Fibroblast of villous mesenchyme (primary cell): ENCODE measurements around the gene SORCS3. TPM values are rescaled to one million over a fixed set of nuclear protein-coding genes. Genes with fewer than 3 reads are reported as not detected.

Experiments
- DNase-seq: peaks from one replicate; pipeline ENCODE4 v3.0.0-alpha.2; 2010; ENCODE audit warnings: low read depth
- H3K4me3 ChIP-seq: 2 replicates; pipeline ENCODE4 v1.5.1; 2011; ENCODE audit warnings: low read depth, mild to moderate bottlenecking, low read length
- total RNA-seq: library from RNA; depleted of rRNA; stranded (reverse); fragments of >200 nt; gene quantifications from 2 replicates; pipeline ENCODE4 v1.2.3, GENCODE V29; 2012
- TF ChIP-seq, protein P1 (sequence below): IDR thresholded peaks from 2 replicates; pipeline ENCODE4 v1.5.1; 2012; ENCODE audit warnings: low read depth, mild to moderate bottlenecking, low read length; ENCODE audit not compliant: insufficient read depth

SORCS3 gene
- total RNA-seq, 1 donor, result not detected

DNA sequence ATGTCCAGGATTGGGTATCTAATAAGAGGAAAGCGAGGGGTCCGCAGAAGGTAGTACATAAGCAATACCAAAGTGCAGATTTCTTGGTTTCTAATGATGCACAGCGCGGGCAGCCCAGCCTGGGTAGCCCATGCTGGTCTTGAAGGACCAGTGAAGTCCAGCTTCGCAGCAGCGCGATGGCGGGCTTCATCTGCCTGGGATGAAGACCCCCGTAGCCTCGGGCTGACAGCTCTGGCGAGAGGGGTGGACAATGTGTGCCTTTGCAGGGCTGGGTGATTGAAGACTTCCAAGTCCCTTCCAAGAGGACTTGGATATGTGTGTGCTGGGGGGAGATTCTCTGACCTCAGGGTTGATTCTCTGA is 2.2 kb downstream of the SORCS3 start:
- DNase-seq, result no peak
- no peak overlapping the region for H3K4me3 ChIP-seq
- TF ChIP-seq, protein P1, sequence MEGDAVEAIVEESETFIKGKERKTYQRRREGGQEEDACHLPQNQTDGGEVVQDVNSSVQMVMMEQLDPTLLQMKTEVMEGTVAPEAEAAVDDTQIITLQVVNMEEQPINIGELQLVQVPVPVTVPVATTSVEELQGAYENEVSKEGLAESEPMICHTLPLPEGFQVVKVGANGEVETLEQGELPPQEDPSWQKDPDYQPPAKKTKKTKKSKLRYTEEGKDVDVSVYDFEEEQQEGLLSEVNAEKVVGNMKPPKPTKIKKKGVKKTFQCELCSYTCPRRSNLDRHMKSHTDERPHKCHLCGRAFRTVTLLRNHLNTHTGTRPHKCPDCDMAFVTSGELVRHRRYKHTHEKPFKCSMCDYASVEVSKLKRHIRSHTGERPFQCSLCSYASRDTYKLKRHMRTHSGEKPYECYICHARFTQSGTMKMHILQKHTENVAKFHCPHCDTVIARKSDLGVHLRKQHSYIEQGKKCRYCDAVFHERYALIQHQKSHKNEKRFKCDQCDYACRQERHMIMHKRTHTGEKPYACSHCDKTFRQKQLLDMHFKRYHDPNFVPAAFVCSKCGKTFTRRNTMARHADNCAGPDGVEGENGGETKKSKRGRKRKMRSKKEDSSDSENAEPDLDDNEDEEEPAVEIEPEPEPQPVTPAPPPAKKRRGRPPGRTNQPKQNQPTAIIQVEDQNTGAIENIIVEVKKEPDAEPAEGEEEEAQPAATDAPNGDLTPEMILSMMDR, result no peak

GRCh38 chr10:104646146-104646545 is 5.1 kb downstream of the SORCS3 start:
- no peak for DNase-seq
- TF ChIP-seq, protein P1, result no peak
- no peak overlapping the region for H3K4me3 ChIP-seq

GRCh38 chr10:104648421-104648820 is 7.3 kb downstream of the SORCS3 start:
- TF ChIP-seq, protein P1, result no peak
- no peak for DNase-seq
- H3K4me3 ChIP-seq, result no peak overlapping the region

GRCh38 chr10:104650072-104650471 is 9.0 kb downstream of the SORCS3 start:
- DNase-seq, result no peak
- TF ChIP-seq, protein P1, result peak; percentile 4
- no peak overlapping the region for H3K4me3 ChIP-seq

DNA sequence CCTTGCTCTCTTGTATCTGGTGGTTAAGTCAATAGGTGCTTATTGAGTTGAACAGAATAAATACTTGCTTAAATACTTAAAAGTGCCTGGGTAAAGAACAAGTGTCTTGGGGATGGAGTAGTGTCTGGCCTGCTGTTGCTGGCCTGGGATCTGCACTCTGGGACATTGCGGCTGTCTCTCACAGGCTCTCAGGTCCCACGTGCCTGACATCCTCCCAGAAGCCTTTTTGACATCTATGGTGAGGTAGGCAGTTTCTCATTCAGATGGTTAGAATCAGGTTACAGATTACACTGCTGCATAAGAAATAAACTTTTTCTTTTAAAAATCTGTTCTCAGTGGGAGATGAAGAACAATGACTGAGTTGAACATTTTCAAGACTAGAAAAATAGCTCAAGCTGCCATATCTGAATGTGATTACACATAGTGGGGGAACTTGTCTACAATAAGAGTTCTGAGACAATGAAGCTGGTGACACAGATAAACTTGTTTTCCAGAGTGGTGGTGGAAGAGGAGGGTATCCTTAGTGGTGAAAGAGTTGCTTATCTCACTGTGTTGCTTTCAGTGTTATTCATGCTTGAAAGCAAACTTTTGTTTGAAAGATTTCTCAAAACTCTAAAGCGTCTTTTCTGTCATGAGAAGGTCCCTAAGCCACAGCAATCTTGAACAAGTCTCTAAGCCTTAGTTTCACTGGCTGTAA is 9.7 kb downstream of the SORCS3 start:
- DNase-seq, result no peak
- no peak overlapping the region for H3K4me3 ChIP-seq
- TF ChIP-seq, protein P1, result no peak

GRCh38 chr10:104657036-104657435 is 15.9 kb downstream of the SORCS3 start:
- no peak for DNase-seq
- TF ChIP-seq, protein P1, result no peak
- H3K4me3 ChIP-seq, result no peak overlapping the region

- no peak for DNase-seq
- TF ChIP-seq, protein P1, result no peak
- H3K4me3 ChIP-seq, result no peak overlapping the region
Observed at GRCh38 chr10:104657457-104657856, 16.4 kb downstream of the SORCS3 start.
